Endothelial cell of umbilical vein (primary cell): ENCODE measurements around the gene TNFSF18. TPM values are rescaled to one million over a fixed set of nuclear protein-coding genes. Genes with fewer than 3 reads are reported as not detected.

Experiments
- BruUV-seq: library from RNA; stranded (reverse); fragments of 400-500 nt; replicated peaks from 2 replicates; lab custom pipeline; 2021; lab: Mats Ljungman, UMichigan
- CTCF ChIA-PET: fragments of 300-600, 350-600 bp; sonication (Branson Sonifier 250); formaldehyde crosslinking; loops from one replicate; lab custom pipeline; 2021; ENCODE audit warnings: antibody characterized with exemption, inconsistent platforms; lab: Charles Lee
- POLR2A ChIA-PET: fragments of 300-600, 350-600 bp; sonication (Branson Sonifier 250); formaldehyde crosslinking; loops from one replicate; lab custom pipeline; 2021; ENCODE audit warnings: antibody characterized with exemption, inconsistent platforms; lab: Charles Lee
- DNase-seq: peaks from one replicate; pipeline ENCODE4 v3.0.0-alpha.2; 2011; ENCODE audit warnings: low read depth, low spot score
- FAIRE-seq: peaks from 2 replicates; lab custom pipeline; 2011; peaks lifted over from hg19 to GRCh38; lab: Jason Lieb, UNC
- H2AFZ ChIP-seq: 2 replicates; pipeline ENCODE4 v1.6.0; 2012; ENCODE audit warnings: low read depth, low read length, control low read depth, inconsistent platforms
- H3K27ac ChIP-seq: 2 replicates; pipeline ENCODE4 v1.5.1; 2011; ENCODE audit warnings: low read depth, mild to moderate bottlenecking, control low read depth, low read length, moderate library complexity; ENCODE audit not compliant: insufficient read depth
- H3K27me3 ChIP-seq, 2 experiments: 2 replicates each; pipeline versions ENCODE4 v1.6.0 to v1.6.1; 2011; ENCODE audit warnings: low read length in 2 of 2, mixed read lengths in 1 of 2; ENCODE audit not compliant: control insufficient read depth in 2 of 2, insufficient read depth in 2 of 2
- H3K36me3 ChIP-seq, 2 experiments: 2 replicates in 1 of 2; 3 replicates in 1 of 2; pipeline ENCODE4 v1.5.1; 2011; ENCODE audit warnings: low read length in 2 of 2, mild to moderate bottlenecking in 1 of 2, moderate library complexity in 1 of 2; ENCODE audit not compliant: control insufficient read depth in 2 of 2, insufficient read depth in 2 of 2; ENCODE audit errors: extremely low read depth in 1 of 2
- H3K4me1 ChIP-seq: 3 replicates; pipeline ENCODE4 v1.5.1; 2011; ENCODE audit warnings: mild to moderate bottlenecking, low read length; ENCODE audit not compliant: control insufficient read depth, insufficient read depth; ENCODE audit errors: extremely low read depth
- H3K4me2 ChIP-seq: 2 replicates; pipeline ENCODE4 v1.6.1; 2011; ENCODE audit warnings: low read length, control low read depth, mixed read lengths; ENCODE audit not compliant: insufficient read depth
- H3K4me3 ChIP-seq, 3 experiments: fragments of 200-600 bp in 1 of 3; sonication (generic), shearing (Covaris generic) in 1 of 3; replicated peaks in 1 of 3; 2 replicates each; pipeline ENCODE4 v1.5.1; 2011 to 2016; ENCODE audit warnings: control low read depth in 3 of 3, low read length in 3 of 3, mild to moderate bottlenecking in 2 of 3, inconsistent platforms in 1 of 3, low read depth in 1 of 3, moderate library complexity in 1 of 3; ENCODE audit not compliant: insufficient read depth in 1 of 3
- H3K79me2 ChIP-seq: 2 replicates; pipeline ENCODE4 v1.6.0; 2012; ENCODE audit warnings: low read length, inconsistent platforms; ENCODE audit not compliant: control insufficient read depth, insufficient read depth
- H3K9ac ChIP-seq: replicated peaks from 2 replicates; pipeline ENCODE3; 2011; ENCODE audit warnings: low read length, control low read depth; ENCODE audit not compliant: insufficient read depth; ENCODE audit errors: extremely low read depth
- H3K9me1 ChIP-seq: replicated peaks from 3 replicates; pipeline ENCODE4 v1.6.0; 2011; ENCODE audit warnings: mild to moderate bottlenecking, low read length; ENCODE audit not compliant: control insufficient read depth, insufficient read depth; ENCODE audit errors: extremely low read depth
- H3K9me3 ChIP-seq: replicated peaks from 2 replicates; pipeline ENCODE4 v1.5.1; 2012; ENCODE audit warnings: low read length, inconsistent platforms; ENCODE audit not compliant: control insufficient read depth, insufficient read depth
- H4K20me1 ChIP-seq: replicated peaks from 2 replicates; pipeline ENCODE3; 2011; ENCODE audit warnings: mild to moderate bottlenecking, low read length; ENCODE audit not compliant: control insufficient read depth, insufficient read depth; ENCODE audit errors: extremely low read depth
- EZH2 ChIP-seq: IDR thresholded peaks from 2 replicates; pipeline ENCODE4 v1.6.1; 2012; ENCODE audit warnings: borderline replicate concordance, low read depth, mild to moderate bottlenecking, moderate library complexity, low read length, inconsistent platforms; ENCODE audit not compliant: severe bottlenecking
- FOS ChIP-seq: IDR thresholded peaks from 2 replicates; pipeline ENCODE4 v1.6.1; 2011; ENCODE audit warnings: mild to moderate bottlenecking, low read length, moderate library complexity, borderline replicate concordance; ENCODE audit not compliant: insufficient read depth
- POLR2A ChIP-seq: IDR thresholded peaks from 2 replicates; pipeline ENCODE4 v1.6.1; 2012; ENCODE audit warnings: low read depth, mild to moderate bottlenecking, control low read depth, low read length
- dilution Hi-C: fragments of 300-500 bp; cut with MboI; formaldehyde crosslinking; loops from one replicate; pipeline ENCODE4 v1.15.0; 2019; ENCODE audit warnings: low sequenced_read_pairs; ENCODE audit not compliant: extremely low pct_ligation_motif_present
- intact Hi-C: fragments of 100-400 bp; cut with micrococcal nuclease; formaldehyde crosslinking; loops from one replicate; pipeline ENCODE4 v1.10.0; 2022
- polyA plus RNA-seq, 4 experiments: library from polyadenylated mRNA; depleted of rRNA in 3 of 4; stranded (reverse) in 3 of 4; unstranded in 1 of 4; fragments of >200 nt; gene quantifications; 2 replicates each; pipeline versions ENCODE4 v1.2.1 to v1.2.3, GENCODE V29; 2011 to 2012; ENCODE audit warnings: missing spikeins in 1 of 4
- total RNA-seq: library from RNA; stranded (reverse); gene quantifications from 2 replicates; pipeline ENCODE4 v1.2.3, GENCODE V29; 2021
- TF ChIP-seq, protein P1 (sequence below), 2 donors: IDR thresholded peaks; 1 replicate in 1 of 2; 2 replicates in 1 of 2; pipeline ENCODE4 v1.5.1; 2011; ENCODE audit warnings: low read length in 2 of 2, mild to moderate bottlenecking in 2 of 2, moderate library complexity in 2 of 2, control low read depth in 1 of 2, inconsistent platforms in 1 of 2, low read depth in 1 of 2; ENCODE audit not compliant: insufficient read depth in 1 of 2; ENCODE audit errors: extremely low read depth in 1 of 2

Gene TNFSF18
- total and polyA plus RNA-seq, 2 donors (not counting 3 experiments of a cell fraction or from before 2014, with no cell fraction given) = 15.3 to 39.4 TPM

DNA sequence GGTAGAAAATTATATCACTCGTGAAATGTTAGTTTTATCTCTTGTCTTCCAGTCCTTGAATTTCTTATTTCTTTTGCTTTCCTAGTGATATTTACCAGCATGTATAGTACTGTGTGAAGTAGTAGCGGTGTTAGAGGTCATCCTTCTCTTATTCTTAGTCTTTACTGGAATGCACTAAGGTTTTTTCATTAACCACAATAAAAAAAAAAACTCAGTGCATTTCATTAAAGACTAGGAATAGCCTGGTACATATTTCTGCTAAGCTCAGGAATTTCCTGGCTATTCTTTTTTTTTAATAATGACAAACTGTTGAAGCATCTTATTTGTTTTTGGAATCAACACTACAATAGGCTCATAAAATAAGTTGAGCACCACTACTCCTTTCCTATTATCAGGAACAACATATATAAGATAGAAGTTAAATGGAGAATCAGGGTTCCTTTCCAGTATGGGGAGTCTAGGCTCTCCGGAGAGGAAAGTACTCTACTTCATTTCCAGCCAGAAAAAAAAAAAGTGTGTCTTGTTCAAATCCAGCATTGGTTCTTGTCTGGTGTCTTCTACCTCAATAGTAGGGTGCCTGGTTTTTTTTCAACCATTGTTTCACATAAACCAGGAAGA lies 60.0 kb downstream of the TNFSF18 start:
- POLR2A ChIA-PET = no interaction called here
- no peaks in the 10 kb centered on the region for H3K9me3 ChIP-seq
- no peaks in the 10 kb centered on the region for H3K79me2 ChIP-seq
- peak overlapping the region; percentile 57 for H3K27ac ChIP-seq
- no TSS peak for BruUV-seq
- H3K4me3 ChIP-seq = no peak overlapping the region
- H3K36me3 ChIP-seq = no peaks in the 10 kb centered on the region
- H4K20me1 ChIP-seq = no peaks in the 10 kb centered on the region
- H3K4me2 ChIP-seq = peak overlapping the region; percentile 47
- peak overlapping the region; percentile 15 for H2AFZ ChIP-seq
- dilution Hi-C loops (no loop called here), intact Hi-C loops (loop anchor here (5.0 kb wide), 1 partner anchor 52 kb away; no protein-coding TSS in a partner anchor)
- CTCF ChIA-PET = interaction anchor here (1.1 to 2.1 kb wide), 3 partner anchors 14 to 246 kb away, joined by 3 to 8 read pairs (median 5); no protein-coding TSS in a partner anchor
- H3K27me3 ChIP-seq = no peaks in the 10 kb centered on the region
- TF ChIP-seq, protein P1, sequence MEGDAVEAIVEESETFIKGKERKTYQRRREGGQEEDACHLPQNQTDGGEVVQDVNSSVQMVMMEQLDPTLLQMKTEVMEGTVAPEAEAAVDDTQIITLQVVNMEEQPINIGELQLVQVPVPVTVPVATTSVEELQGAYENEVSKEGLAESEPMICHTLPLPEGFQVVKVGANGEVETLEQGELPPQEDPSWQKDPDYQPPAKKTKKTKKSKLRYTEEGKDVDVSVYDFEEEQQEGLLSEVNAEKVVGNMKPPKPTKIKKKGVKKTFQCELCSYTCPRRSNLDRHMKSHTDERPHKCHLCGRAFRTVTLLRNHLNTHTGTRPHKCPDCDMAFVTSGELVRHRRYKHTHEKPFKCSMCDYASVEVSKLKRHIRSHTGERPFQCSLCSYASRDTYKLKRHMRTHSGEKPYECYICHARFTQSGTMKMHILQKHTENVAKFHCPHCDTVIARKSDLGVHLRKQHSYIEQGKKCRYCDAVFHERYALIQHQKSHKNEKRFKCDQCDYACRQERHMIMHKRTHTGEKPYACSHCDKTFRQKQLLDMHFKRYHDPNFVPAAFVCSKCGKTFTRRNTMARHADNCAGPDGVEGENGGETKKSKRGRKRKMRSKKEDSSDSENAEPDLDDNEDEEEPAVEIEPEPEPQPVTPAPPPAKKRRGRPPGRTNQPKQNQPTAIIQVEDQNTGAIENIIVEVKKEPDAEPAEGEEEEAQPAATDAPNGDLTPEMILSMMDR (IDR thresholded peaks at IDR 0.05; ENCODE audit: extremely low read depth in 1 of 2, insufficient read depth in 1 of 2, low read depth in 1 of 2, low read length in 2 of 2) = no peak
- TF ChIP-seq POLR2A = no peak
- TF ChIP-seq EZH2 = no peak
- TF ChIP-seq FOS = peak; percentile 4
- peaks cover 19% of the 10 kb centered on the region for H3K4me1 ChIP-seq
- no peak for FAIRE-seq
- peak; percentile 61 for DNase-seq
- peak overlapping the region; percentile 23 for H3K9ac ChIP-seq
- no peaks in the 10 kb centered on the region for H3K9me1 ChIP-seq

Other genes starting within 250 kb of the TNFSF18 start
- gene TNFSF4, start 156.4 kb upstream of the TNFSF18 start, total RNA-seq = 59.6 and 88.1 TPM in 2 replicates
- 38.6 and 44.9 TPM in 2 replicates for gene TNFSF4, start 156.4 kb upstream of the TNFSF18 start, polyA plus RNA-seq